HG03060 (cell line): ENCODE measurements around the gene PRKCA.
"Not testable (repeated sequence)": the region's sequence is repeated elsewhere in the genome, so short reads cannot be mapped to it uniquely, and the experiment has no call there.

Experiments used
- ATAC-seq: cut with Tn5 transposase; IDR thresholded peaks from one replicate; pipeline ENCODE4 v1.9.1; 2021; ENCODE audit warnings: low read depth, moderate number of reproducible peaks; ENCODE audit not compliant: unreplicated experiment

The PRKCA gene

DNA sequence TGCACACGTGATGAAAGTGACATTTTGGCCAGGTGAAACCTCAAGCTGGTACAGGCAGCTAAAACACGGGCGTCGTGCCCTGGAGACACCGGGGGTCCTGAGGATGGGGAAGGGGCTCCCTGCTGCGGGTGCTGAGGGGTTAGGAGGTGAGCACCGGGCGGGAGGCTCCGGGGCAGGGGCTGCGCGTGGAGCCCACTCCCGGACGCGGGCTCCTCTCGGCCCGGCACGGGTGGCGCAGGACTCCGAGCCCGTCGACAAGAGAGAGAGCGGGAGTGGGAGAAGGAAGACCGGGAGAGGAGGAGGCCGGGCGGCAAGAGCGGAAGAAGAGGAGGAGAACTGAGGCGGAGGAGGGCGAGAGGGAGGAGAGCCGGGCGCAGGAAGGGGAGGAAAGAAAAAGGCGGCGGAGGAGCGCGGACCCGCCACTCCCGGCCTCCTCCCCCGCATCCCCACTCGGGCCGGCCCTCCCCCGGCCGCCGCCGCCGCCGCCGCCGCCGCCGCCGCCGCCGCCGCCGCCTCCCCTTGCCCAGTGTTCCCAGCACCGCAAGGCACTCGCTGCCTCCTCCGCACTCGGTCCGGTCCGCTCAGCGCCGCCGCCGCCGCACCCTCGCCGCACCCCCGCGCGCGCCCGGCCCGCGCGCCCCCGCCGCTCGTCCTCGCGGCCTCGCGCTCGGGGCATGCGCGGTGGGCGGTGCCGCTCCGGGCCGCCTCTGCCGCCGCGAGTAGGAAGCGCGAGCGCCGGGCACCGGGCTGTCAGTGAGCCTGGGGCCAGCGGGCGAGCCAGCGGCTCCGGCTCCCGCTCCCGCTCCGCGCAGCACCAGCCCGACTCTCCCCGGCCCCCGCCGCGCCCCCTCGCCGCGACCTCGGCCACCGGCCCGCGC, at the start of gene PRKCA:
TSS of gene PRKCA (plus strand) at position 750 of the 878 bp plus-strand sequence.
- ATAC-seq, result no peak

DNA sequence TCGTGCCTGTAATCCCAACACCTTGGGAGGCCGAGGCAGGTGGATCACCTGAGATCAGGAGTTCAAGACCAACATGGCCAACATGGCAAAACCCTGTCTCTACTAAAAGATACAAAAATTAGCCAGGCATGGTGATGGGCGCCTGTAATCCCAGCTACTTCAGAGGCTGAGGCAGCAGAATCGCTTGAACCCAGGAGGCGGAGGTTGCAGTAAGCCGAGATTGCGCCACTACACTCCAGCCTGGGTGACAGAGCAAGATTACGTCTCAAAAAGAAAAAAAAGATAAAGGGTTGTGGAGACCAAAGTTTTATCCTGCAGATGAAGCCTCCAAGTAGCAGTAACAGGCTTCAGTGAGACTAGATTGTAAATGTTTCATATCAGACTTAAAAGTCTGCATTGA, 49.0 kb upstream of the PRKCA start:
- ATAC-seq, result not testable (repeated sequence)

DNA sequence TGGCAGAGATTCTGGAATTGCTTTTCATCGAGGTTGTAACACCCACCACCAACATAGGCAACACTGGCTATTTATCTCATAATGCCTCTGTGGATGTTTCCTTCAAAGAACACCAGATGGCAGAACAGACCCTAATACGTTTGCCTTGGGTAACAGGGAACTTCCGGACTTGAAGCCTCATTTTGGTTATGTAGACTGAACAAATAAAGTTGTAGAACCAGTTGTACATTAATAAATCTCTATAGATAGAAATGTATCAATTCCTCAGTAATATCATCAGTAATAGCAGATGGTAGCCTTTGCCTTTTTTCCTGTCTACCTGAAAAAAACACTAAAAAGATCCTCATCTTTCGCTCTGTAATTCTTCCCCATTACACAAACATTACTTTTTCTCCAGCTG, 47.3 kb upstream of the PRKCA start:
- ATAC-seq, result no peak

DNA sequence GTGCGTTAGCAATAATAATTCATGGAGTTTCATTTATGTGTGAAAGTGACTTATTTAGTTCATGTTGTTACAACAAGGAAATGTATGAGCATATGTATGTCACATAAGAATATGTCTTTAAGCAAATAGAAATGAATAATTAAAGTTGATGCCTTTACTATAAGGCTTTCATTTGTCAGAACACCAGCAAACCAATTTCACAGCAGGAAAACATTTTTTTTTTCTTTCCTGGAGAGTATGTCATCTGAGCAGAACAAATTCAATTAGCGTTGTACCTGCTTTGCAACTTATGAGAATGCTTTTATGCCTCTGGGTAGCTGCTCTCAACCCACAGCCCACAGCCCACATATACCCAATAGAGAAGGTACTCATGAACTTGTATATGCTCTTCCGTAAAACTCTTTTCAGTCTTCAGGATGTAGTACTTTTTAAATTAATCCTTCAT, 46.9 kb upstream of the PRKCA start:
- no peak for ATAC-seq

DNA sequence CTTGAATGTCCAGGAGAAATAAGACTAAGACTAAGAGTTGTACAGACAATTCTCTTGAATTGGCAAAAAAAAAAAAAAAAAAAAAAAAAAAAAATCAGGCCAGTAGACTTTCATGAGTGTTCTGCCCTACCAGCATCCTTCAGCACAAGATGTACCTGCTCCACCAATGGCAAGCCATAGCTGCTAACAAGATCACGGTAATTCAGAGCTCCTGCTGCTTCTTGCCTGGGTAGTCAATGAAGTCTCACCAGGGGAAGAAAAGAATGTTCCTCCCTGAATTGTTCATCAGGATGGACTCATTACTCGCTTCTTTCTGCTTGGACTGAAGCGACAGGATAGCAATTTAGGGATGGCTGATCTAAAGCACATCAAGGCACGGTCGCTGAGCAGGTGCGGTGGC, 42.1 kb upstream of the PRKCA start:
- ATAC-seq, result no peak

DNA sequence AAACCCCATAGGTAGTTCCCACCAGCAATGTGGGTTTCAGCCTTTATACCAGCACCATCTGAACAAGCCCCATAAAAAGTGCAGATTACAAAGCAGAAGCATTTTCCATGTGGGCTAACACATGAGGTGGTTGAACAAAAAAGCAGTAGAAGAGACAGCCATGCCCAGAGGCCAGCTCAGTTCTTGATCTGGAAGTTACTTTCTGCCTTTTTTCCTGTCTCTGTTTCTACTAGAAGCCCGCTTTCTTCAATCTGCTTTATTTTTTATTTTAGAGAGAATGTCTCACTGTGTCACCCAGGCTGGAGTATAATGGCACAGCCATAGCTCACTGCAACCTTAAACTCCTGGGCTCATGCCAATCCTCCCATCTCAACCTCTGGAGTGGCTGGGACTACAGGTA, 41.7 kb upstream of the PRKCA start:
- ATAC-seq, result no peak

DNA sequence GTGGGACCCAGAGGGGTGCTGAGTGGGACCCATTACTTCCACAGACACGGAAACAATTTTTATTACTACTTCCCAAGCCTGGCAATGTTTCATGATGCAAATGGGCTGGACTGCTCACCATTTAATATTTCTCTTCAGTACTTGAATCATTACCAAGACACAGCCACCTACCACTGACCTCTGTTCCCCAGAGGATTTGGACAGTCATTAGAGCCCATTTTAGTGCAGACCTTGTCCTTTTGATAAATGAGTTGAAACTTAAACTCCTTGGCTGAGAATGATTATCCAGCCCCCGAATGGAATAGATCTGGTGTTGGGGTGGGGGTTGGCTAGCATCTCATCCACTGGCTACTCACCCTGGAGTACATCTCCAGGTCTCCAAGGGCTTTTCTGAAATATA, 39.6 kb upstream of the PRKCA start:
- ATAC-seq, result no peak

DNA sequence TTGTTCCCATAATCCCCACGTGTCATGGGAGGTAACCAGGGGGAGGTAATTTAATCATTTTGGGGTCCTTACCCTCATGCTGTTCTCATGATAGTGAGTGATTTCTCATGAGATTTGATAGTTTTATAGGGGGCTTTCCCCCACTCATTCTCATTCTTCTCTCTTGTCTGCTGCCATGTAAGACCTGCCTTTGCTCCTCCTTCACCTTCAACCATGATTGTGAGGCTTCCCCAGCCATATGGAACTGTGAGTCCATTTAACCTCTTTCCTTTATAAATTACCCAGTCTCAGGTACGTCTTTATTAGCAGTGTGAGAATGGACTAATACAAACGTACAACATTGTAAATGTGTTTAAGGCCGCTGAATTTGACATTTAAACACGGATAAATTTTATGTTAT, 37.7 kb upstream of the PRKCA start:
- ATAC-seq, result no peak

DNA sequence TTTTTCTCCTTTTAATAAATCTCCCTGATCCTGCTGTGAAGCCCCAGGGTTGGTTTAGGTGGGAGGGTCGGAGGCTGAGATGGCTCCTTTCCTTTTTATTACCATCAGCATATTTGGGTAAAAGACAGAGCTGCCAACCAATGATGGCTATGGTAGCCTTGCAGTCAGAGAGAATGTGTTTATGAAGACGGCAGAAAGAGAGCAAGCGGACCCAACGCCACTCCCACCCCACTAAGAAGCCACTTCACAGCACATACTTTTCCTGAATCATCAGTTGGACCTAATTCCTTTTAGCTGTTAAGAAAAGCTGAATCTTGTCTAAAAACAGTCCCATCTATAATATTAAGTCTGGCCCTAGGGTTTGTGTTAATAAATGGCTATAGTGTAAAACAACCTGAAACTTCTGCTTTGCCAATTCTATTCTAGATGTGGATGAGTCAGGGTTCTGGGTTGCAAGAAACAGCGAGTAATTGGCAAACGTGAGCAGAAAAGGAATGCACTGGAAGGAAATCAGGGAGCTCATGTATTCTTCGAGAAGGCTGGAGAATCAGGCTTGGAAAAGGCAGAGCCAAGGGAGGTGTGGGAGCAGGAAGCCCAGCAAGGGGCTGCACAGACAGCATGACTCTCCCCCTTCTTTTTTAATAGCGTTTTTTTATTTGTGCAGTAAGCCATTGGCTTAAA, 34.0 kb upstream of the PRKCA start:
- ATAC-seq, result no peak

DNA sequence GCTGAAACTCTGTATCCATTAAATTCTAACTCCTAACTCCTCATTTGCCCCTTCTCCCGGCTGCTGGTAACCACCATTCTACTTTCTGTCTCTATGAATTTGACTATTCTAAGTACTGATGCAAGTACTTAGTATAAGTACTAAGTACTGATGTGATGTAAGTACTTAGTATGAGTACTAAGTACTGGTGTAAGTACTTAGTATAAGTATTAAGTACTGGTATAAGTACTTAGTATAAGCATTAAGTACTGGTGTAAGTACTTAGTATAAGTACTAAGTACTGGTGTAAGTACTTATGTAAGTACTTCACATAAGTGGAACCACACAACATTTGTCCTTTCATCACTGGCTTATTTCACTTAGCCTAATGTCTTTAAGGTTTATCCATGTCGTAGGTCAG, 32.3 kb upstream of the PRKCA start:
- ATAC-seq, result no peak

DNA sequence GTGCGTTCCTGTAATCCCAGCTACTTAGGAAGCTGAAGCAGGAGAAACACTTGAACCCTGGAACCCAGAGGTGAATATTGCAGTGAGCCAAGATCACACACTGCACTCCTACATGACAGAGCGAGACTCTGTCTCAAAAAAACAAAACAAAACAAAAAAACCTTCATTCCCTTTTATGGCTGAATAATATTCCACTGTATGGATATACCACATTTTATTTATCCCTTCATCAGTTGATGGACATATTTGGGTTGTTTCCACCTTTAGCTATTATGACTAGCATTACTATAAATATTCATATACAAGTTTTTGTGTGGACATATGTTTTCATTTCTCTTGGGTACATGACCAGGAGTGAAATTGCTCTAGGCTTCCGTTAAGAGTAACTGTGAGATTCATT, 30.9 kb upstream of the PRKCA start:
- no peak for ATAC-seq

DNA sequence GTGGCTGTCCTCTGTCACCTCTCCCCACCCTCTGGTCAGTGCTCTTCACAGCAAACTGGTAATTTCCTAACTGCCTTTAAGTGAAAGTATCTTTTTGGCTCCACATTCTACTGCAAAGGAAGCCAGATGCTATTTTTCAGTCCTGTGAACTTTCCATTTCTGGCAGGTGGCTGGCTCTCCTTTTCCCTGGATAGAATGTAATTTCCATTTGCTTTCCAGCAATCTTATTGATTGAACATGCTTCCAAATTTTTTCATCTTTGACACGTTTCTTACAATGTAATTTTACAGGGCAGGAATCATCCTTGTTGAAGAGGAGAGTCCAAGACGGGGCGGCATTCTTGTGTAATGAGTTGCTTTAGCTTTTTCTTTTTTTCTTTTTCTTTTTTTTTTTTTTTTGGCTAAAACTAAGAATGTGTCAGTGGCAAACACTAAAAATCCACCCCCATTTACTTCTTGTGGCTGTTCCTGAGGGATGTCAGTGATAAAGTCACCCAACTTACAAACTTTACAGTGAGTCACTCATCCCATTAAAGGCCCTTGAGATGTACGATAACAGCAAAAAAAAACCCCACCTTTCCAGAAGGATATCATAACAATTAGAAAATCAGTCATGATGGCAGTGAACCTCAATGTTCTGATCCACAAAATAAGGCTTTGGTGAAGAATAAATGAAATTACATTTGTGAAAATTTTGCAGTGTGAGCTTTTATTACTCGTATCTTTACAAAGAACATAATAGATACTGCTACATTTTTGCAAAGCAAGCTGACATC, 29.4 kb upstream of the PRKCA start:
- no peak for ATAC-seq

DNA sequence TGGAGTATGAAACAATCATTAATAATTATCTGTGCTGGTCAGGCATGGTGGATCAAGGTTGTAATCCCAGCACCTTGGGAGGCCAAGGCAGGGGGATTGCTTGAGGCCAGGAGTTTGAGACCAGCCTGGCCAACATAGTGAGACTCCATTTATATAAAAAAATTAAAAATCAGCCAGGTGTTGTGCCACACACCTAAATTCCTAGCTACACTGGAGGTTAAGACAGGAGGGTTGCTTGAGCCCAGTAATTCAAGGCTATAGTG, 28.9 kb upstream of the PRKCA start:
- no peak for ATAC-seq

DNA sequence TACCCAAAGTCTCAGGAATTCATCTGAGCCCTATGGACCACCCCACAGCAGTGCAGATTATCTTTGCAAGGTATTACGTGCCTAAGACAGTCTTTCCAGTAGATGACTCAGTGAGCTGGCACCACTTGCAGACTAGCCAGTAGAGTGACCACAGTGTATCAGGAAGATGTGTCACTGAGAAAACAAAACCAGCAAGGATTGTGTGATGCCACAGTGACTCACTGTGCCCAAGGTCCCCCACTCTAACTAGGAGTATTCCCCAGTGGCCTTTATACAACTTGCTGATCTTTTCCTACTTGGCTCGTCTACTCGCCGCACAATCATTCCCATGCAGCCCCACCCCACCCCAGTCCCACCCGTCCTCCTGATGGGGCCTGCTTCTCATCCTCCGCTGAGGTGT, 26.8 kb upstream of the PRKCA start:
- no peak for ATAC-seq

DNA sequence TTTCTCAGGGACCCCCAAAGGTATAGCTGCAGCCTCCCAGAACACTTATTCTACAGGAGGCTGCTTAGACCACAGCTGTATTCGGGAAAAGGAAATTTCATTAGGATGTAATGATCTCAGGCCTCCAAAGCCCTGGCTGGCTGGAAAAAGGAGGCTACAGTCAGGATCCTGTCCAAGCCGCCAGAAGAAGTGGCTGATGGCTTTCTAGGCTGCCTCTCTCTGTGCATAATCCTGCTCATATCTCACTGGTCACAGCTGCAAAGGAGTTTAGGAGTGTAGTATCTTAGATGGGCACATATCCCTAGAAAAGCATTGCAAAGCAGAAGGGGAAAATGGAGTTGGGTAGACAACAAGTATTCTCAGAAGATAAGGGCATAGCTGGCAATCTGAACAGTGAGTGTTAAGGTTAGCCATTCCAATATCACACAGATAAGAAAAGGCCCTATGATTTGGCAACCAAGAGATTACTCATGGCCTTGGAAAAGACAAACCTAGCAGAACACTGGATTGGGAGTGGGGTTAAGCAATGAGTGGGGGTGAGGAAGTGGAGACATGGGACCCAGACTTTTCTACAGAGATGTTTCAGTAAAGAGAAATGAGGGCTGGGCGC, 26.0 kb upstream of the PRKCA start:
- ATAC-seq, result no peak

DNA sequence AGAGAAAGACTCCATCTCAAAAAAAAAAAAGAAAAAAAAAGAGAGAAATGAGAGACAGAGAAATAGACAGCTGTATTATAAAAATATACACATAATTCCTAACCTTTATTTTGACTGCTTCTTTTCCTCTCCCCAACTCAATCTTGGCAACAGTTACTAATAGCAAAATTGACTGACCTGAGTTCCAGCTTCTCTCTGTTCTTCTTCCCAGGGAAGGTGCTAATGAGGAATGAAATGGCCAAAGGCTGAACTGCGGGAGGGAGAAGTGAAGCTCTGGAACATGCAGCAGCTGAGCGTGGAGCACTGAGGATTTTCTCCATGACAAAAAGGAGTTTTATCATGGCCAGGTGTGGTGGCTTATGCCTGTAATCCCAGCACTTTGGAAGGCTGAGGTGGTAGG, 25.2 kb upstream of the PRKCA start:
- no peak for ATAC-seq

DNA sequence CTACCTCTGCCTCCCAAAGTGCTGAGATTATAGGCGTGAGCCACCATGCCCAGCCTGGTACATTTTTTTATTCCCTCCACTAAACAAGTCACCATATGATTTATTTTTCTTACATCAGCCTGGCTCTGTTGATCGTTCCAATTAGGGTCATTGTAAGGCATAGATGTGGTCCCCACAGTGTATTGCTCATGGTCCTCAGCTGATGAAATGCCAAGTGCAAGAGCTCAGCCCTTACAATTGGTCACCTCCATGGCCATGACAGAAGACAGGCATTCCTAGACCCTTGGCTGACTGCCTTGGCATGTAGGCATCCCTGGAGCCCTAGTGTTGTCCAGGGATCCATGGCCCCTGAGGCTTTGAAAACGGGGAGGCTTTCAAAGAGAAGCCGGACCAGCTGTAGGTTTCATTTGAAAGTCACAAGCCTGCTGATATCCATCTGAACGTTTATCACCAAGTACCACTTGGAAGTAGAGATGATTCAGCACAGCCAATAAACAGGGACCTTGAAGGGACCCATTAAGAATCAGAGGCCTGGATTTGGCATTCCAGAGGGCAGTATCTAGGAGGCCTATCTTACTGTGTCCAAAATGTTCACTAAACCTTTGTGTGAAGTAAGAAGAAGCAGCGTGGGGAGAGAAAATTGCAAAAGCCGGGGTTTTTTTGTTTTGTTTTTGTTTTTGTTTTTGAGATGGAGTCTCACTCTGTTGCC, 20.6 kb upstream of the PRKCA start:
- ATAC-seq, result no peak

DNA sequence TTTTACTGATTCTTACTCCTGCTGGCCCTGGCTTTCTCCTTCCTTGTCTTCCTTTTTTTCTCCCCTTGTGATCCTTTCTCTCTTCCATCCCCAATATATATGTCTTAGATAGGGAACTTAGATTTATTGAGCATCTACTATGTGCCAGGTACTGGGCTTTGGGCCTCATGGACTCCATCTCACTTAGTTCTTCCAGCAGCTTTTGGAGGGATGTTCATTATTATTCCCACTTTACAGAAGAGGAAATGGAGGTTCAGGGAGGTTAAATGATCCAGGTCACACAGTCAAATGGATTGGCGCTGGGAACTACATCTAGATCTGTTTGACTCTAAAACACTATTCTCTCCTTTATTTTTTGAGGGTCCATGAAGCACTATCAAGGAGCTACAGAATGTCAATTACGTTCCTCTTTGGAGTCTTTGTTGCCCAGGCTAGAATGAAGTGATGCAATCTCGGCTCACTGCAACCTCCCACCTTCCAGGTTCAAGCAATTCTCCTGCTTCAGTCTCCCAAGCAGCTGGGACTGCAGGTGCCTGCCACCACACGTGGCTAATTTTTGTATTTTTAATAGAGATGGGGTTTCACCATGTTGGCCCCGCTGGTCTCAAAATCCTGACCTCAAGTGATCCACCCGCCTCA, 19.0 kb upstream of the PRKCA start:
- ATAC-seq, result no peak

DNA sequence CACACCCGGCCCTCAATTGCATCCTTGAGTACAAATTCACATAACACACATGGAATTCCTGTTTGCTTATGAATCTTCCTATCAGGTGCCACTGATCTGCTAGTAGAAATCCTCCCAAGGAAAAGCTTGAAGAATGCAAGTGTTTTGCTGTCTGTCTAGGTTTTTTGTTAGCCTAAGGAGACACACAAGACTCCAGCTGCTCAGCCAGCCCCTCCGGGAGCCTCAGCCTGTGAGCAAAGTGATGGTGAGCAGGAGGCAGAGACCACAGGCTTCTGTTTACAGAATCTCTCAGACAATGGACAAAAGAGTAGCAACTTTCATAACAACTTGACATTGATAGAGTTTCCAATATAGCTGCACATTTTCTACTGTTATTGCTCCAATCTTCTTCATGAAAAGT, 18.4 kb upstream of the PRKCA start:
- no peak for ATAC-seq

DNA sequence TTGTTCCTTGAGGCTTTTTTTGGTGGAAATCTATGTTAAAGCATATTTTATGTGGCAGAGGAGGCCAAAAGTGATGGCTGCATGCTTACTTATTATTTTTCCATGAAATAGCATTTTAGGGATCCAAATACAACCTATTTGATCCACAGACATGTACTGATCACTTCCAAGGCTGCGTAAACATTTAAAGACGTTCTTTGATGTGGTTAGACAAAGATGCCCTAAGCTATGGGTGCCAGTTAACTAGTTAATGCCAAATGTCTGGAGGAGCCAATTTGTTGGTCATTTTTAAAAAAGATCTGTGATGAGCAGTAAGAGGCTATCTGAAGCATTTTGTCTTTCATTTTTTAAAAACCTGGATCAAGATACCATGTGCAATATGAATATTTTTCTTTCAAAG, 17.3 kb upstream of the PRKCA start:
- ATAC-seq, result no peak
